Spleen (tissue), 7 donors: ENCODE results near the gene SPATA4.

Source experiments
- CTCF ChIP-seq, 11 experiments: fragments of 200-600 bp in 7 of 11; fragments of 450-650 bp in 4 of 11; sonication (generic) in 4 of 11; IDR thresholded peaks in 8 of 11; conservative IDR thresholded peaks in 3 of 11; 1 replicate in 7 of 11; 2 replicates in 4 of 11; pipeline versions ENCODE4 v1.4.0 to v1.8.0; 2016 to 2021; ENCODE audit warnings: antibody characterized with exemption in 11 of 11, inconsistent platforms in 4 of 11, mild to moderate bottlenecking in 1 of 11
- POLR2A ChIP-seq, 3 donors: fragments of 450-650 bp; IDR thresholded peaks; one replicate each; pipeline ENCODE4 v1.5.1; 2017; ENCODE audit warnings: antibody characterized with exemption in 3 of 3, mild to moderate bottlenecking in 1 of 3
- donor health status: DM: no; HTN: no; CAD: no; lungs with moderate emphysema.
- donor health status: DM: no; HTN: no; CAD: no.
- donor health status: DM: no; HTN: no; CAD: no.

- no peak for TF ChIP-seq CTCF (IDR thresholded peaks at IDR 0.05 in 8 of 11, conservative IDR thresholded peaks at IDR 0.05 in 3 of 11)
- no peak for TF ChIP-seq POLR2A (IDR thresholded peaks at IDR 0.05)
These were observed 3.4 kb downstream of the SPATA4 start for GRCh38 chr4:176191974-176192373.
